HG02870 (cell line): ENCODE measurements around the gene NR1D2.

Experiments
- ATAC-seq: cut with Tn5 transposase; IDR thresholded peaks from one replicate; pipeline ENCODE4 v1.9.1; 2021; ENCODE audit warnings: mild to moderate bottlenecking, moderate library complexity; ENCODE audit not compliant: unreplicated experiment

NR1D2 gene

GRCh38 chr3:23961913-23962312 is 16.8 kb downstream of the NR1D2 start:
- ATAC-seq: no peak

GRCh38 chr3:23964537-23965235 is 19.6 kb downstream of the NR1D2 start:
- ATAC-seq: no peak

GRCh38 chr3:23966328-23966727 is 21.2 kb downstream of the NR1D2 start:
- ATAC-seq: no peak

GRCh38 chr3:23968463-23969184 is 23.5 kb downstream of the NR1D2 start:
- no peak for ATAC-seq

- no peak for ATAC-seq
Measured at GRCh38 chr3:23969393-23969792, 24.3 kb downstream of the NR1D2 start.

GRCh38 chr3:23971684-23972083 is 26.6 kb downstream of the NR1D2 start:
- ATAC-seq: no peak

- ATAC-seq: no peak
Measured at GRCh38 chr3:23976555-23976954, 31.5 kb downstream of the NR1D2 start.

- ATAC-seq: no peak
Measured at GRCh38 chr3:23979569-23979968, 34.5 kb downstream of the NR1D2 start.

- ATAC-seq: no peak
Measured at GRCh38 chr3:23981136-23981535, 36.0 kb downstream of the NR1D2 start.

GRCh38 chr3:23981955-23982354 is 36.9 kb downstream of the NR1D2 start:
- ATAC-seq: no peak

- ATAC-seq: no peak
Measured at GRCh38 chr3:23984934-23985333, 39.8 kb downstream of the NR1D2 start.

GRCh38 chr3:23985747-23986544 is 40.9 kb downstream of the NR1D2 start:
- ATAC-seq: peak; percentile 41

GRCh38 chr3:23987356-23987755 is 42.3 kb downstream of the NR1D2 start:
- no peak for ATAC-seq

GRCh38 chr3:23991306-23991682 is 46.2 kb downstream of the NR1D2 start:
- ATAC-seq: no peak

- no peak for ATAC-seq
Measured at GRCh38 chr3:23991683-23992628, 46.9 kb downstream of the NR1D2 start.

GRCh38 chr3:23993556-23994243 is 48.6 kb downstream of the NR1D2 start:
- ATAC-seq: no peak

GRCh38 chr3:23994244-23994569 is 49.1 kb downstream of the NR1D2 start:
- ATAC-seq: no peak

- ATAC-seq: no peak
Measured at GRCh38 chr3:23995219-23995618, 50.1 kb downstream of the NR1D2 start.

GRCh38 chr3:23996095-23996524 is 51.0 kb downstream of the NR1D2 start:
- ATAC-seq: no peak

- no peak for ATAC-seq
Measured at GRCh38 chr3:23999012-23999641, 54.0 kb downstream of the NR1D2 start.
